Muscle of back (tissue), 13 donors: ENCODE data around the gene SLC2A6. TPM values are rescaled to one million over a fixed set of nuclear protein-coding genes. Genes with fewer than 3 reads are reported as not detected.

Experiments used
- DNase-seq, 3 donors: peaks; one replicate each; pipeline versions ENCODE4 v3.0.0 to v3.0.0-alpha.2; 2013
- long read RNA-seq, 9 donors: transcript quantifications; one replicate each; lab custom pipeline, GENCODE V29; 2026
- polyA plus RNA-seq, 10 donors: library from polyadenylated mRNA; unstranded; fragments of 120-200 nt; gene quantifications; one replicate each; pipeline ENCODE4 v1.2.1, GENCODE V29; 2013; ENCODE audit not compliant: insufficient read length in 10 of 10

Gene SLC2A6, protein sequence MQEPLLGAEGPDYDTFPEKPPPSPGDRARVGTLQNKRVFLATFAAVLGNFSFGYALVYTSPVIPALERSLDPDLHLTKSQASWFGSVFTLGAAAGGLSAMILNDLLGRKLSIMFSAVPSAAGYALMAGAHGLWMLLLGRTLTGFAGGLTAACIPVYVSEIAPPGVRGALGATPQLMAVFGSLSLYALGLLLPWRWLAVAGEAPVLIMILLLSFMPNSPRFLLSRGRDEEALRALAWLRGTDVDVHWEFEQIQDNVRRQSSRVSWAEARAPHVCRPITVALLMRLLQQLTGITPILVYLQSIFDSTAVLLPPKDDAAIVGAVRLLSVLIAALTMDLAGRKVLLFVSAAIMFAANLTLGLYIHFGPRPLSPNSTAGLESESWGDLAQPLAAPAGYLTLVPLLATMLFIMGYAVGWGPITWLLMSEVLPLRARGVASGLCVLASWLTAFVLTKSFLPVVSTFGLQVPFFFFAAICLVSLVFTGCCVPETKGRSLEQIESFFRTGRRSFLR
- polyA plus RNA-seq = 1 to 10 TPM in 5 of 10 donors, under 1 TPM in 5; 0.76 to 1.5 (median 1.00) TPM
- long read RNA-seq, donor 1 = 0 reads
- long read RNA-seq, donor 2 = 0 reads
- long read RNA-seq, donor 3 = 0 reads
- long read RNA-seq, donor 4 = 0 reads
- long read RNA-seq, donor 5 = 0 reads
- long read RNA-seq, donor 6 = 0 reads
- long read RNA-seq, donor 7 = 0 reads
- long read RNA-seq, donor 8 = 0 reads
- long read RNA-seq, donor 9 = 0 reads

DNA sequence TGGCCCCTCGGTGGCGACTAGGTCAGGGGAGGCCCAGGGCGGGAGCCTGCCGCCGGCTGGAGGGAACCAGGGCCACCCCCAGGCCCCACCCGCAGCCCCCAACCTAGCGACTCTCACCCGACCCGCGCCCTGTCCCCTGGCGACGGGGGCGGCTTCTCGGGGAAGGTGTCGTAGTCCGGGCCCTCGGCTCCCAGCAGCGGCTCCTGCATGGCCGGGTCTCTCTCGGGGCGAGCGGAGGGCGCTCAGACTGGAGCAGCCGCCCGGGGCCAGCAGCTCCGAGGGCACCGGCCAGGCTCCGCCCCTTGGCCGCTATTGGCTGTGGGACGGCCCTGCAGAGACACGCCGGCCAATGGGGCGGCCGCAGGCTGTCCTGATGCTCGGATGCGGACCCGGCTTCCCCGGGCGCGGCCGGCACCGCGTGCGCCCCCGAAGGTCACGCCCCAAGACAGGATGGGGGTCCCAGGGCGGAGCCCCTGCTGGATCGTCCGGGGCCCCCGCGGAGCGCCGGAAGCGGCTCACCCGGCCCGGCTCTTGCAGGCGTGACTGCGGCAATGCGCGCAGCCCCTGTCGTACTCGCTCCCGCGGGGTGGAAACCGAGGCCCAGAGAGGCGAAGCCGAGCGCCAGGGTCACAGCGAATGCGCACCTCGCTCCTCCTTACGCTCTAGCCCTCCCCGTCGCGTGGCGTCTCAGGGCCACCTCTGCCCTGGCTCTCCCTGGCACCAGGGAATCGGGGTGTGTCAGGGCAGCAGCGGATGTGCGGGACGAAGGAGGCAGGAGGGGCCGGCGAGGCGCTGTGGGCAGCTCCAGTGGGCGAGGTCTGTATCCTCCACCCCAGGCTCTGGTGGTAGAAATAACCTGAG lies at the start of gene SLC2A6:
Gene SLC2A6, minus strand, starts transcription at position 249 of the 861 bp plus-strand sequence. Its CDS starts 40 bp downstream, at position 209.
- DNase-seq = peak; percentile 62 to 90 (median 78)

DNA sequence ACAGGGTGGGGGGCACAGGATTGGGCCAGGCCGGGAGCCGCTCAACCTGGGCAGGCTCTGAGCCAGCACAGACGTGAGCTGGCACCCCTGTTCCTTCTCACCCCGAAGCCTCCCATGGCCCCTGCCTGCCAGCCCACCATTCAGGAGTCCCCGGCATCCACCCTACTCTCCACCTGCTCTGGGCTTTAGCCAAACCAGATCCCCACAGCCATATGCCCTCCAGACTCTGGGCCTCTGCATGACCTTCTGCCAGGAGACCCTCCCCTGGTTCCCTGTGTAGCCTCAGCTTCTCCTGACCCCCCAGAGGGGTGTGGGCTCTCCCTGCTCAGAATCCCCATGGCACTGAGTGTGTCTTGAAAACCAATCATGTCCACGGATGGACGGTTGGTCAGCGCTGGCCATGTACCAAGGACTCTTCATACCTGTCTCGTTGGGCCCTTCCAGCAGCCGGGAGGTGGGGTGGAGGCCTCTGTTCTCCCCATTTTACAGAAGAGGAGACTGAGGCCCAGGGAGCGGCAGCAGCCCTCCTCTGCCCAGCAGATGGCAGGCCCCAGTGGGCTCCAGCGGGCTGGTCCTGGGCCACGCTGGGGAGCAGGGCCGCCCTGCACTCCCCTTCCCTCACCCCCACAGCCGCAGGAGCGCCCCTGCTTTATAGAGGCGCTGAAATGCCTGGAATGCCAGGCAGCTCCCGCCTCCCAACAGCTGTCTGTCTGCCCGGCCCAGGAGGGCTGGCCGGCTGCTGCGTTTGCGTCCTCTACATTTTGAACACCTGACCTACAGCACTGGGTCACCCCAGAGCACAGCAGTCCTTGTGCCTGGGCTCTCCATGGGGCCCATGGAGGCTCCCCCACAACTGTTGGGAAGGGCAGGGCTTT lies 49.3 kb upstream of the SLC2A6 start:
- no peak for DNase-seq

DNA sequence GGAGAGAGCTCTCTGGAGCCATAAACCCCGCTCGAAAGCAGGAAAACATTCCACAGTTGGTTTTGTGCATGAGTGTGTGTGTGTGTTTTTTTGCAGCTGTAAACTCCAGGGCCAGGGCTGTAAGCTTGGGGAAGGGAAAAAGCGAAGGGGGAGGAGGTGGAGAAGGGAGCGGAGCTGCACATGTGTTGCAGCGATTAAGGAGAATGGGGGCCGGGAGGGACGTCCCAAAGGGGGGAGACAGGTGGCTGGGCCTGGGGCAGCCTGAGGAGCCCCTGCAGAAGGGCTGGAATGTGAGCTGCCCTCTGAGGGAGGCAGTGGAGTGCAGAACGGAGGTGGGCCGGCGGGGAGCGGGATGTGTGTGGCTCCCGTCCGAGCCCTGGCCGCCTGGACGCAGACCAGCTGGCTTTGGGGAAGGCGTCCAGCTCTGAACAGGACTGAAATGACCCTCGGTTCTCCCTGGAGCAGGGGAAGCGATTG lies 48.6 kb upstream of the SLC2A6 start:
- DNase-seq = peak; percentile 60 to 94 (median 87)

DNA sequence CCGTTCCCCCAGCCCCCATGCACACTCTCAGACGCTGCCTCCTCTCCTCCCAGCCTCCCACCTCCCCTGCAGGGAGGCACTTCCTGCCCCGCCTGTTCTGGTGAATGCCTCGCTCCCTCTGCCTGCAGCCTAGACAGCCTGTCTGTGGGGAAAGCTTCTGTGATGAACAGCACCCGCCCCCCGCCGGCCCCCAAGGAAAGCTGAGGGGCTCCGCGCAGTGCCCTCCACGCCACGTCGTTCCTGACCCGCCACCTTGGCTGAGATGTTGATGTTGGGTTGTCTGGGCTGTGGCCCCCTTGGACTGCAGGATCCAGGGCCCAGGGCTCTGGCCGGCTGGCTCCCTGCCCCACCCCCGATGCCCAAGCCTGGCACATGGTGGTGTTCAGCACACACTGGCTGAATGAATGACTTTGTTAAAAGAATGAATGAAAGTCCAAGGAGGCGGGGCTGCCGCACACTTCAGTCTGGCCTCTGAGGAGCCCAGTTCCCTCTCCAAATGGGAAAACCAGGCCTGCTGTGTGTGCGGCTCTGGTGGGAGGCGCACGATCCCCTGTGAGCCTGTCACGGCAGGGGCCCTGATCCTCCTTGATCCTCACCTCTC lies 47.9 kb upstream of the SLC2A6 start:
- DNase-seq = no peak

DNA sequence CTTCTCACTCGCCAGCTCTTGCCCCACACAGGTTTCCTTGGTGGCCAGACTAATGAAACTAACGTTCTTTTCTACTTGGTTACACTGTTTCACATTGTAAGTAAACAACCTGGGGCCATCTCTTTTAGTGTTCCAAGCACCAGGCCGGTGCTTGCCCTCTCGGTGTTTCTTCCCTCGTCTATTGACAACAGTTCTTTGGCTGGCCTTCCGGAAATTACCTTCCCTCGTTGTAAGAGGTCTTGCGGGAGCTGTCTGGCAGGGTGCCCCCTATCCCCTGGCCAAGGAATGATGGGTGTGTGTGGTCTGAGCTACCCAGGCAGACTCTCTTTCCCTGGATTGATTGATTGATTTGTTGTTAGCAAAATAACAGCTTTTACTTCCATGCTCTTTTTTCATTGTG lies 46.8 kb upstream of the SLC2A6 start:
- no peak for DNase-seq

DNA sequence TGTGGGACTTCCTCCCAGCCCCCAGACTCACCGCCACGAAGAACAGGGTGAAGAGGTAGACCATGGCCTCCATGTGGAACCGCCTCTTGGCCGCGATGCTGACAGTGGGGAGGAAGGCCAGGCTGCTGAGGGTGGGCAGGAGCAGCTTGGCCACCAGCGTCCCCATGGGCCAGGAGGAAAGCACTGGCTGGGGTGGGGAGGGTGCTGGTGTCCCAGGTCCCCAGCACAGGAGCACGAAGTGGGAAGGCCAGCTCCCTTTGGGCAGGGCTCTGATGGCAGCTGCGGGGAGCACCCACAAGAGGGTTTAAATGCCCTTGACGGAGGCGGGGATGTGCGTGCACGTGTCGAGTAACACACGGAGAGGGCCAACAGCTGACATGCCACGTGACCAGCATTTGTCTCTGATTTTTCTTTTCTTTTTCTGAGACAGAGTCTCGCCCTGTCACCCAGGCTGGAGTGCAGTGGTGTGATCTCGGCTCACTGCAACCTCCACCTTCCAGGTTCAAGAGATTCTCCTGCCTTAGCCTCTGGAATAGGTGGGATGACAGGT lies 45.9 kb upstream of the SLC2A6 start, which contains the start of gene MYMK:
Gene MYMK, minus strand, starts transcription at position 281 of the 550 bp plus-strand sequence. Its CDS starts 115 bp downstream, at position 166.
- no peak for DNase-seq

DNA sequence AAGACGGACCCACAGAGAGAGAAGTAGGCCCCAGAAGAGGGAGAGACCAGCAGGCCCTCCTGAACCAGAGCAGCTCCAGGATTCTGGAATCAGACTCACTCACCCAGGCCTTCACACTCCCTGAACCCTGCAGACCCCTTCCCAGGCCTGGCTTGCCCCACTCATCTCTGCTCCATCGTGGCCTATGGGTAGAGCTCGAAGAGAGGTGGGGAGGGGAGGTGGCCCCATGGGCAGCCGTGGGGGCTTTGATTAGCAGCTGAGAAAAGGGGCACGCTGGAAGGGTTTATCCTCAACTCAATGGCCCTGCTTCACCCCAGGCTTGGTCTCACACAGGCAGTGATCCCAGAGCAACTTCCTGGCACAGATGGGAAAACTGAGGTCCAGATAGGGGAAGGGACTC lies 45.2 kb upstream of the SLC2A6 start:
- DNase-seq = no peak

DNA sequence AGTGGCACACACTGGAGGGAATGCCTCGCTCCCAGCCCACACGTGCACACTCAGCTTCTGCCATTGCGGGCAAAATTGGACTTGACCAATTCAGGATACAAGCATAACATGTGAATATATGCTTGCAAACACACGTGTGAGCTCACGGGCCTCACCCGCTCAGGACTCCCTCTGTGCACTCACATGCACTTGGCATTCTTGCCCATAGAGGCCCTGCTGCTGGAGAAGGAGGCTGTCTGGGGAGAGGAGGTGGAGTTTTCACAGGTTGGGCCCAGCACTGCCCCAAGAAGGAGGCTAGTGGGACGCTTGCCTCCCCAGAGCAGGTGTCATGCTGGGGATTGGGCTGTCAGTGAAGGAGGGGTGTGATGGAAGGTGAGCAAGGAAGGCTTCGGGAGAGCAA lies 44.2 kb upstream of the SLC2A6 start:
- DNase-seq = peak in 1 of 3 donors; percentile 18

DNA sequence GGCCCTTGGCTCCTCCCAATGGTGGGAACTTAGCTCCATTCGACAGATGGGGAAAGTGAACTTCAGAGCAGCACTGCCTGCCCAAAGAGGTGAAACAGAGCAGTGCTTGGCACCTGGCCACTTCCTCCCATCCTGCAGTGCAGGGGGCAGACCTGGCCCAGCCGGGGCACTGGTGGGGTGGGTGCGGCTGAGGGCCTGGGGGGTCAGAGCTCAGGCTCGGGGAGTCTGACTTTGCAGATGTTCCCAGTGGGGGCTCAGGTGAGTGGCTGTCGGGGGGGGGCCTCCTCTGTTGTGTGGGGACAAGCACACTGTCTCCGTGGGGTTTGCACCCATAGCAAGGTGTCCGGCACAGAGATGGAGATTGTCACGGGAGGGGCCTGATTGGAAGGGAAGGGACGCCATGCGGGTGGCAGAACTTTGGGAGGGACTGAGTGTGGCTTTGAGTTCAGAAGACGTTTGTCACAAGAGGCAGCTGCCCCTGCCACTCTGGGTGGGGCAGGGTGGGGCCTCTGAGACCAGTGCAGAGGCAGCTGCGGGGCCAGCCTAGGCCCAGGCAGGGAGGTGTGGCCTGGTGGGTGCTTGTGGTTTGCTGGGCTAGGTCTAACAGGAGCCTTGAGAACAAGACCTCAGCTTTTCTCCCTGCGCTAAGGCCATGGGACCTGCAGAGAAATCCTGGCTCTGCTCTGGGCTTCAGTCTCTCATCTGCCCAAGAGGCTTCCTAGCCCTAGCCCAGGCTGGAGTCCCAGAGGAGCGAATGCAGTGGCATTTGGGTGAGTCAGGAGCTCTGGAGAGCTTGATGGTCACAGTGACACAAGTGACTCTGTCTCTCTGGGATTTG lies 43.4 kb upstream of the SLC2A6 start:
- peak in 2 of 3 donors; percentile 53 to 56 for DNase-seq

DNA sequence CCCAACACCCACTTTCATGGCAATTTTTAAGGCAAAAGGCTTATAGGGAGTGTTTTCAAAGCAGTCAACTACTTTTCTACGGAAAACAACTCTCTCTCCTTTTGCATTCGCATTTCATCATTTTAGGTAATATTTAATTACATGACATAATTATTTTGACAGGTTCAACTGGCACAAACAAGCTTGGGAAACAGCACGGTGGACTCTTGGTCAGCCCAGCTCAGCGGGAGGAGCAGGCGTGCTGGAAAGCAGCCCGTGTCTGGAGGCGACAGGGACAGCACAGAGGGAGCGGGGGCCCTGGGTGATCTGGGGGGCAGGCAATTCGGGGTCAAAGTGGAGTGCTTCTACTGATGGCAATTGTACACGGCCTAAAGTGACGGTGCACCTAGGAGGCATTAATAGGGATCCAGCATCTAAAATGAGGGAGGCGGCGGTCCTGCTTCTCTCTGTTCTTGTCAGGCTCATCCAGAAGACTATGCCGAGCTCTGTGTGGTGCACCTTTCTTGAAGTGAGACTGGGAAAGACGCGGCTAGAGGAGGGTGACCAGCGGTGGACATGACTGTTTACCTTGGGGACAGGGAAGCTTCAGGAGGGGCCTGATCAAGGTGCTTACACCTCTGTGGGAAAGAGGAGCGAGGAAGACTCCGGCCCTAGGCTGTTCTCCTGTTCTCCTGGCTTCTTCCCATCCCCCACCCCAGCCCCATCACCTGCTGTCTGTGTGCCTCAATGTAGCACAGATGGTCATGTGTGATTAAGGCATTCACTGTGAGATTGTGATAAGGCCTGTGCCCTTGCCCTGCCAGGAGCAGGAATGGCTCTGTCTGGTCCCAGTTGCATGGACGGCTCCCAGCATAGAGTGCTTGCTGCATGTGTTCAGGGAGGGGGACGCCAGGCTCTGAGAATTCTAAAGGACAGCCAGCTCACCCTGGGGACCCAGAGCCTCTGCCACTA lies 42.5 kb upstream of the SLC2A6 start:
- DNase-seq = no peak

DNA sequence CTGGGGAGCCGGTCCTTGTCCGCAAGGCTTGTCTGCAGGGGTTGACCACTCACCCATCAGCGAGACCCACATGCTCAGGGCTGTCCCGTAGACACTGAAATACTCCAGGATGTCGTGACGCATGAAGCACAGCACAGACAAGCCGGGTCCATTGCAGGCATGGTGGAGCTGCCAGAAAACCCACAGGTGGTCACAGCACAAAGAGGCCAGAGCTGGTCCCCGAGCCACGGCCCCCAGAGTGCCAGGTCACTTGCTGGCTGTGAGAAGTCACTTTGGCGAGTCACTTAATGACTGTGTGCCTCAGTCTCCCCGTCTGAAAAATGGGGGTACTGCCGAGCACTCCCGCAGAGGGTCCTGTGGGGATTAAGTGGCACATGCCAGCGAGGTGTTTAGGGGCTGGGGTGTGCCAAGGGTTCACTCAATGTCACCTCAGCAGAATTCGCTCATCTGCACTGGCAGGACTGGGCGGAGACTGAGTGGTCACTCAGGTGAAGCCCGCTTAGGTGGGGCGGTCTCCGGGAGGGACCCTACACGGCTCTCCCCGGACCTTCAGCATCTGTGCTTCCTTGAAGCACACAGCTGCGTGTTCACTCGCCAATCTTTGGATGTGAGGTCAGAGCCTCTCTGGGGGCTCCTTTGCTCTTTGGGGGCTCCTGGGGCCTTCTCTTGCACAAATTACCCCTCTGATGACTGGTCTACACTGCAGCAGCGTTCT lies 41.4 kb upstream of the SLC2A6 start:
- no peak for DNase-seq

DNA sequence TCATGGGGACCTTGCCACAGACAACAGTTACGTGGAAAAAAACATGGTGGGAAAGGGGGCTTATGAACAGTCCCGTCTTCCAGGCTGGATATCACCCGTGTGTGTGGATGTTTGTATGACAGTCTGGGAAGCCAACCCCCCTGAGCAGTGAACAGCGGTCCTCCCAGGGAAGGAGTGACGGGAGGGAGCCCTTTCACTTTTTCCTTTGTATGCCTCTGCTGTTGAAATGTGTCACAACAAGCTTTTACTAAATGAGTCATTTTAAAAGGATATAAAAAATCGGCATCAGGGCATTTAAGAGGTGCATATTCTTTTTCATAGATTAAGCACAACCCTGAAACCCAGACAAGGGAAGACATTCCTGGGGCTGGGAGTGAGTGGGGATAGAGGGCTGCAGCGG lies 40.8 kb upstream of the SLC2A6 start:
- DNase-seq = no peak

DNA sequence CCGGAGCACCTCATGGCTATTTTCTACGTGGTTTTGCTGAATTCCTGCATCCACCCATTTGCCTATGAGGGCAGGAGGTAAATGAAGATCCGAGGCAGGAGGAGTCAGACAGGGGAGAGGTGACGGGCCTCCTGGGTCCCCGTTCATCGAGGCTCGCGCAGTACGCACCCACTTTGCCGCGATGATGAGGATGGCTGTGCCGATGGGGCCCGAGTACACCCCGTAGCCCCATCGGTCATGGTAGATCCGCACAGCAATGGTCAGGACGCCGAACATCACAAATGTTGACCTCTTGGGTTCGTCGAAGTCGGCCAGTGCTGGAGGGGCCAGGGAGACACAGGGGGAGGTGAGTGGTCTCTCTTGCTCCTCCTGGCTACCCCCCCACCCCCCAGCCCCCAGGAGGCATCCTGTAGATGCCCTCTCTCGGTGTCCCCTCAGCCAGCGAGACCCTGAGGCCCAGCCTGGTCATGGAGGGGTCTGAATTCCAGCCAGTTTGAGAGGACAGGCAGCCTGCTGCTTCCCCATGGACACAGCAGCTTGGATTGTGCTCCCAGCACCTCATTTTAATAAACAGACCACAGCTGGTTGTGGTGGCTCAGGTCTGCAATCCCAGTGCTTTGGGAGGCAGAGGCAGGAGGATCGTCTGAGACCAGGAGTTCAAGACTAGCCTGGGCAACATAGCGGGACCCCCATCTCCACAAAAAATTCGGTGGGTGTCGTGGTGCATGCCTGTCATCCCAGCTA lies 40.0 kb upstream of the SLC2A6 start:
- no peak for DNase-seq

DNA sequence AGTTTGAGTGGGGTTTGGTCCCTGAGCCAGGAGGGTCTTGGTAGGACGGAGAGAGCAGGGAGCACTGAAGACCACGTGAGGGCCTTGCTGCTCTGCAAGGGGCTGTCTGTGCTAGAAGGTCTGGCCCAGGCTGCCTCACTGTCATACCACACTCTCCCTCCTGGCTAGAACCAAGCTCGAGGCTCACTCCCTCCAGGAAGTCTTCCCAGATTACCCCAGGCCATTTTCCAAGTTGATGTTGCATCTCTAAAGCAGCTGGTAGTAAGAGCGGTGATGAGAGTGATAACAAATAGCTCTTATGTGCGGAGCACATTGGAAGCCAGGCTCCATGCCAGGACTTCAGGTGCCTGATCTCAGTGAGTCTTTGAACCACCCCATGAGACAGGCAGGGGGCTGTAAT lies 39.3 kb upstream of the SLC2A6 start:
- no peak for DNase-seq

DNA sequence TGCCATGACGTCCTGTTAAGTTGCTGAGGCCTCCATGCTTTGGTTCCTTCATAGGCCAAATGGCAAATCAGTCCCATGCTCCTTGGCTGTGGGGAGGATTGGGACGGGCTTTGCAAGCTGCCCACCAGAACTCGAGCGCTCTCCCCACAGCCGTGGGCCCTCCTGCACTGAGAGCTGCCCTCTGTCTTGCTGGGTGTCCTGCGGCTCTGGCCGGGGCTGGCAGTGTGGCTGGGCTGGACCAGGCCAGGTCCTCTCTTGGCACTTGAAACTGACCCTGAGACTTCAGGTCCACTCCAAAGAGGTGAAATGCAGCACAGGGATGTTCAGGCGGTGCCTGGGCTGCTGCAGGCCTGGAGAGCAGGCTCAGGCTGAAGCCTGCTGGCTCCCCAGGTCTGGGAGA lies 38.8 kb upstream of the SLC2A6 start:
- DNase-seq = no peak

DNA sequence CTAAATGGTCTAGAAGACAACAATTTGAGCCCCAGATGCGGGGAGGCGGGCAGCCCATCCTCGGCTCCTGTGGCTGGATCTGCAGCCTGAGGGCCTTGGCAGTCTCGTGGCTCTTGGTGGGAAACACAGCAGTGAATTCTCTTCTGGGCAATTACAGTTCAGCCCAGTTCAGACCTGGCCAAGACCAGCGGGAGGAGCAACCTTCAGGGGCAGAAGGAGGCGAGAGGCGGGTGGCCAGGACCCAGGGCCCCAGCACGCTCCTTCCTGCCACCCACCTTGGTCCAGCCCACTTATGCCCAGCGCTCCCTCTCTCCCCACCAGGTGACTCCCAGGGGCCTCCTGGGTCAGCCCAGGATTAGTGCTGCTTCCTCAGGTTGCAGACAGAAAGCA lies 38.1 kb upstream of the SLC2A6 start:
- DNase-seq = no peak
